NCI-H345 treated with DMSO at 0.1 percent for 48 hours (cell line): ENCODE measurements around the gene AQP5.

Source experiments
- DNase-seq: peaks from one replicate; lab custom pipeline; 2025; ENCODE audit not compliant: unreplicated experiment; lab: John Stamatoyannopoulos, UW

The AQP5 gene

DNA sequence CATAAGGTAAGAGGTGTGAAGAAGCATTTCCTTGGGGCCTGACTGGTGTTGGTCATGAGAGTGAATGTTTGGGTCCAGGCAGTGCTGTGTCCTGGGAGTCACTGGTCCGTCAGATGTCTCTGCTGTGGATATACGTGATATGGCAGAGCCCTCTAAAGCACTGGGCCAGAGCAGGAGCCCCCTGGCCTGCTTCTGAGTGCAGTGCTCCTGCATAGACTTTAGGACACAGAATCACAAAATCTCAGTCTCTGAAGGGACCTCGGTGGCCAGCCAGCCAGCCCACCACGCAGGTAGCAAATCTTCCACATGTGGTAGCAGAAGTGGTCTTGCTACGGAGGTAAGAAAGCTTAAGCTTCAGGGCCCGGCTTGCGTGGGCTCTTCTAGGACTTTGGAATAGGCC, 29.6 kb upstream of the AQP5 start:
- DNase-seq: no peak

DNA sequence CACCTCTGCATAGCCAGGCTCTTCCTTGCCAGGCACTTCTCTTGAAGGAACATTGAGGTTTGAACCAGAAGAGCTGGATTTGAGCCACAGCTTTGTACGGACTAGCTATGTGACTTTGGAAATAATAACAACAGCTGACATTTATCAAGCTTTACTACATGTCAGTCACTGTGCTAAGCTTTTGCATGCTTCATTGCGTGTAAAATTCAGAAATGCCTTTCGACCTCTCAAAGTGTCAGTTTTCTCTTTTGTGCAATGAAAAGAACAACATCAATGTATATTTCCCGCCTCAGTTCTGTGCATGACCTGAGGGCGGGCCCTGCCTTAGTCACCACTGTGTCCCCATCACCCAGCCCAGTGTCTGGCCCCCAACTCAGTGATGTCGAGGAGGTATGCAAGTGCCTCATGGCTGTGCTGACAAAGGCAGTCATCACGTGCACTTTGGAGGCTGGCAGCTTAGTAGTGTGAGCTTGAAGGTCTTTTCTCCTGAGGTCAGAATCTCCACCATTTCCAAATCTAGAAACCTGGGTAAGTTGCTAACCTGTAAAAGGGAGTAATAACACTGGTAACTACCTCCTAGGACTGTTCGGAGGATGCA, 29.0 kb upstream of the AQP5 start:
- DNase-seq: no peak

GRCh38 chr12:49933796-49934195, 27.9 kb upstream of the AQP5 start:
- no peak for DNase-seq

GRCh38 chr12:49934505-49934904, 27.2 kb upstream of the AQP5 start:
- no peak for DNase-seq

DNA sequence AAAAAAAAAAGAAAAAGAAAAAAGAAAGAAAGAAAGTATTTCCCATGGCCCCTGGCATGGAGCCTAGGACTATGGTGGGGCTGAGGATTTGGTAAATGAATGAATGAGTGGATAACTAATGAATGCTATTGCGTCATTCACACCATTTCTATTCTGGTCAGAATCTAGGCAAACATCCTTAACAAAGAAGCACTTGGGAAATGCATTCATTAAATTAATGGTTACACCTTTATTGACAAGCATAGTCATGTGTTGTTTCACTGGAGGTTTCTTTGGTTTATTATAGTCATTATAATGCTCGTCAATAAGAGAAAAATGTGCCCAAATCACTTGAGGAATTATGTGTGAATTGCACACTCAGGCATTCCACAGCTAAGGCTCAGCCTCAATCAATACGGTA, 24.7 kb upstream of the AQP5 start:
- DNase-seq: no peak

- no peak for DNase-seq
These were observed 23.9 kb upstream of the AQP5 start for GRCh38 chr12:49937639-49938300.

- DNase-seq: no peak
These were observed 22.4 kb upstream of the AQP5 start for GRCh38 chr12:49939307-49939706.

DNA sequence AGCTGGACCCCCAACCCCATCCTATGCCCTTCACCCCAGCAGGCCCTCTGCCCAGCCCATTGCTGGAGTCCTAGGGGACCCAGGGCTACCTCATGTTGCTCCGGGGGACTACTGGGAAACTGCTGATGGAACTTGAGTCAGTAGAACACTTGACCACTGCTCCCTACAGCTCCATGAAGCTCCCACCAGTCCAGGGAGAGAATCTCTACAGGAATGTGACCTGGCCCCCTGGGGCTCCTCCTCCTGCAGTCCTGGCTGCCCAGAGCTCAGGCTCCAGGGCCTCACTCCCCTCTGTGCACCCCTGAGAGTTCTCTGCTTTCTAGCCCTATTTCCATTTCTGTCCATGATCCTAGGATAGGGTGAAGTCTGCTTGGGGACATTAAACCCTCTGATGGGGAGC, 22.0 kb upstream of the AQP5 start:
- no peak for DNase-seq

- no peak for DNase-seq
These were observed 19.8 kb upstream of the AQP5 start for GRCh38 chr12:49941556-49942511.

- DNase-seq: no peak
These were observed 19.2 kb upstream of the AQP5 start for GRCh38 chr12:49942512-49942893.

GRCh38 chr12:49942921-49943624, 18.6 kb upstream of the AQP5 start:
- DNase-seq: no peak

GRCh38 chr12:49943625-49943960, 18.1 kb upstream of the AQP5 start:
- DNase-seq: no peak

DNA sequence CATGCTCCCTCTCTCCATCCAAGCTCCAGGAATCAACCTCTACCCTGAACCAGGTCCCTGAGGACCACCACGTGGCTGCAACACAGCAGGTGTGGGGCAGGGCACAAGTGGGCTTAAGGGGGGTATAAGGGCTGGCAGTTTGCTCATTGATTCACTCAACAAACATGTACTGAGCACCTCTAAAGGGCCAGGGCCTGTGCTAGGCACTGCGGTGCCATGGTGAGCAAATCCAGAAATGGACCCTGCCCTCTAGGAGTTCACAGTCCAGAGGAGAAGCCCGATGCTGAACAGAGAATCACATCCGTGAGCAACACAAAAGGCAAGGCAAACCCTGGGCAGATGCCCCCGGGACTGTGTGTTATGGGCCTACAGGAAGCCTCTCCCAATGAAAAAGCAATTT, 17.6 kb upstream of the AQP5 start:
- no peak for DNase-seq

GRCh38 chr12:49944718-49945117, 17.0 kb upstream of the AQP5 start:
- DNase-seq: no peak

- DNase-seq: no peak
These were observed 16.1 kb upstream of the AQP5 start for GRCh38 chr12:49945394-49946080.

DNA sequence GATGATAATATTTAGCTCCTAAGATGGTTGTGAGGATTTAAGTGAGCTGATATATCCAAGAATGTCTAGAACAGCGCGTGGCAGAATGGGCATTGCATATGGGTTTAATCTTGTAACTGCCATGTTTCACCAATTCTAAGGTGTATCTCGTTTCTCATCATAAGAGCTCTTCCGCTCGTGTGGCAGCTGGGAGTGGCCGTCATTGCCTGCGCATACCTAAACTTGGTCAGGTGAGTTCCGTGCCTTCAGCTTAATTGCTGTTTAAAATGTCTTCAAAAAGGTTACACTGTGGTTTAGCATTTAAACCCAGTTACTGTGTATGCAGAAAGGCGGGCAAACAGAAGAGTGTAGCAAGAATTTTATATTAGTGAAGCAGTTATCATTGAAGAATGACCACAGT, 15.6 kb upstream of the AQP5 start:
- DNase-seq: no peak

DNA sequence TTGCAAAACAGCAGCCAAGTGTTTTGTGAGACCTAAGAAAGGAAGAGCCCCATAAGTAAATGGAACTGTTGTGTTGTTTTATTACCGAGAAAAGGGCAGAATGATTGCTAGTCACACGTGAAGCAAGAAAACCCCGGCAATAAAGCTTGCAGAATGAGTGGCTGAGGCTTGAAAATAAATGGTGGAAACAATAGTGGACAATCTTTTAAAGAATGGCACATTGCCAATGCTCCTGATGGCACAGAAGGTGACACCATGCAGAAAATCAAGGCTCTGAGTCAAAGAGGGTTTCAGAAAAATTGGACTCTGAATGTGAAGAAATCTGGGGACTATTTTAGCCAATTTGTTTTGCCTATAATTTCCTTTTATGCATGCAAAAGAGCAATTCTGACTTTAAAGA, 15.2 kb upstream of the AQP5 start:
- DNase-seq: no peak

DNA sequence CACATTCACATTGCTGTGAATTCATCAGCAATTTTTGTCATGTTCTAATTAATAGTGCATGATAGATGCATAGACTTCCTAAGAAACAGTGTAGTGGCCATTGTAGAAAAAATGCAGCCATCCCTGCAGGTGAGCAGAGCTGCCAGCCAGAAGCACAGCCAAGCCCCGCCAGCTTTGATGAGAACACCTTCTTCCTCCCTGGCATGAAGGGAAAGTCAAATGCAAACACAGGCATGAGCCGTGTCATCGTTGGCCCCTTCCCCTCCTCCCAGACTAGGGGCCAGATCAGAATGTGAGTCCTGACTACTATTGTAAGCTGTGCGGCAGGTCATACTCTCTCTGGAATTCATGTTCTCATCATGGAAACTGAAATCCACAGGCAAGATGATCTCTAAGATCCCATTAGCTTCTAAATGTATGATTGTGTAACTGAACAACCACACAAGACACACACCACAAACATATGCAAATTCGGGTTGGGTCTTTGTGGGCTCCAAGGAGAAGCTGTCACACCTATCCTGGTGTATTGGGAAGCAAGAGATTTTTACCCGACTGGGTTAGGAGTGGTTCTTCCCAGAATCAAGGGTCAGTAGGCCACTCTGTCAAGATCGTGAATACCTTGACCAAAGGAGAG, 14.0 kb upstream of the AQP5 start:
- no peak for DNase-seq

GRCh38 chr12:49948866-49949845, 12.5 kb upstream of the AQP5 start:
- no peak for DNase-seq
